Activated CD4-positive, CD25-positive, alpha-beta regulatory T cell (primary cell): ENCODE results near the gene LRRC8D.
"Not testable (repeated sequence)": the region's sequence is repeated elsewhere in the genome, so short reads cannot be mapped to it uniquely, and the experiment has no call there.

Experiments
- DNase-seq, 4 experiments: peaks; one replicate each; lab custom pipeline; 2025; lab: John Stamatoyannopoulos, UW

The LRRC8D gene

GRCh38 chr1:89820422-89821321, at the start of gene LRRC8D:
Gene LRRC8D (plus strand): TSS chr1:89821032. CDS start chr1:89933069, 112,037 bp downstream.
- peak; percentile 20 to 41 (median 26) for DNase-seq

GRCh38 chr1:89771991-89772560, 48.8 kb upstream of the LRRC8D start:
- DNase-seq: no peak

GRCh38 chr1:89776104-89776503, 44.7 kb upstream of the LRRC8D start:
- not testable (repeated sequence) for DNase-seq

GRCh38 chr1:89777271-89777670, 43.6 kb upstream of the LRRC8D start:
- DNase-seq: not testable (repeated sequence)

DNA sequence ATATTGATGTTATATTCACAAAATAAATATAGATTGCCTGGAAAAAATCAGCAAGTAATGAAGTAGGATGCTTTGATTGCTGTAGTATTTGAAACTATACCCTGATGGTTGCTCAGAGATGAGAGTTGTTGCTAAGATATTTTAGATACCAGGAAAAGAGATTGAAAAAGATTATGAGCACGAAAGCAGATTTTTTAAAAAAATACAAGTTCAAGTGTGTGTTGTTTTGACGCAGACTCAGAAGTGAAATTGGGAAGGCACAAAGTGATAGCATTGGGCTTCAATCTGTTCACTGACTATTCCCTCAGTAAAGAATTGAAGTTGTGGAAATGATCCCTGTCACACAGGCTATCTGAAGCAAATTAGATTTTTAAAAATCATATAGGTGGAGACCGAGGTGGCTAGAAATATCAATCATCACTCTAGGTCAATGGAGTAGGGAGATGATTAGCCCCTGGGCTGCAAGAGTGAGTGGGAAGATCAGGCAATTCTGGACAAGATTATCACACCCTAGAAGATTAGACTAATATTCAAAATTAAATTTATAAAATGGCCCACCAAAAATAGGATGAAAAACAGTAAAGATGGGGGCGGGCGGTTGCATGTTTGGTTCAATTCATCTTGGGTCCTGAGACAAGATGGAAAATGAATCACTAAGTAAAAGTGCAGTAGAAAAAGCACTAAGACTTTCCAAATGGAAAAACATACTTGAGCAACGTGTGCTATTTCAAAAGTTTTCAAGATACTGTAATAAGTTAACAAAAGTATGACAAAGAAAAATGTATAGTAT, 41.5 kb upstream of the LRRC8D start:
- no peak for DNase-seq

DNA sequence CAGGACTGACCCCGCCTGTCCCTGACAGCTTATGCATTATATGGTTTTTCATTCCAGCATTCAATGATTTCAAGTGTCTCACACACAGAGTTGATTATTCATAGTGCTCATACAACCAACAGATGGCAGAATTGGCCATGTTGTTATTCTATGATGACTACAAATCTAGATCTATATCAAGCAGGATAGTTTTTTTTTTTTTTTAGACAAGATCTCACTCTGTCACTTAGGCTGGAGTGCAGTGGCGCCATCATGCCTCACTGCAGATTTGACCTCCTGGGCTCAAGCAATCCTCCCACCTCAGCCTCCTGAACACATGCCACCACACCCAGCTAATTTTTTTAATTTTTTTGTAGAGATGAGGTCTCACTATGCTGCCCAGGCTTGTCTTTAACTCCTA, 40.1 kb upstream of the LRRC8D start:
- no peak for DNase-seq

GRCh38 chr1:89781494-89782126, 39.2 kb upstream of the LRRC8D start:
- peak in 2 of 4 experiments; percentile 25 to 35 for DNase-seq

GRCh38 chr1:89786628-89787214, 34.1 kb upstream of the LRRC8D start:
- DNase-seq: no peak

GRCh38 chr1:89790592-89790991, 30.2 kb upstream of the LRRC8D start:
- DNase-seq: no peak

GRCh38 chr1:89791064-89791726, 29.6 kb upstream of the LRRC8D start:
- no peak for DNase-seq

- no peak for DNase-seq
Observed at GRCh38 chr1:89794406-89794805, 26.4 kb upstream of the LRRC8D start.

DNA sequence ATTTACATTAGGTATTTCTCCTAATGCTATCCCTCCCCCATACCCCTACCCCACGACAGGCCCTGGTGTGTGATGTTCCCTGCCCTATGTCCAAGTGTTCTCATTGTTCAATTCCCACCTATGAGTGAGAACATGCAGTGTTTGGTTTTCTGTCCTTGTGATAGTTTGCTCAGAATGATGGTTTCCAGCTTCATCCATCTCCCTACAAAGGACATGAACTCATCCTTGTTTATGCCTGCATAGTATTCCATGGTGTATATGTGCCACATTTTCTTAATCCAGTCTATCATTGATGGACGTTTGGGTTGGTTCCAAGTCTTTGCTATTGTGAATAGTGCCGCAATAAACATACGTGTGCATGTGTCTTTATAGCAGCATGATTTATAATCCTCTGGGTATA, 25.3 kb upstream of the LRRC8D start:
- not testable (repeated sequence) for DNase-seq

GRCh38 chr1:89797876-89798275, 23.0 kb upstream of the LRRC8D start:
- DNase-seq: not testable (repeated sequence)

- DNase-seq: no peak
Observed at GRCh38 chr1:89799495-89799894, 21.3 kb upstream of the LRRC8D start.

GRCh38 chr1:89800022-89800655, 20.7 kb upstream of the LRRC8D start:
- no peak for DNase-seq

GRCh38 chr1:89800718-89801117, 20.1 kb upstream of the LRRC8D start:
- DNase-seq: no peak

DNA sequence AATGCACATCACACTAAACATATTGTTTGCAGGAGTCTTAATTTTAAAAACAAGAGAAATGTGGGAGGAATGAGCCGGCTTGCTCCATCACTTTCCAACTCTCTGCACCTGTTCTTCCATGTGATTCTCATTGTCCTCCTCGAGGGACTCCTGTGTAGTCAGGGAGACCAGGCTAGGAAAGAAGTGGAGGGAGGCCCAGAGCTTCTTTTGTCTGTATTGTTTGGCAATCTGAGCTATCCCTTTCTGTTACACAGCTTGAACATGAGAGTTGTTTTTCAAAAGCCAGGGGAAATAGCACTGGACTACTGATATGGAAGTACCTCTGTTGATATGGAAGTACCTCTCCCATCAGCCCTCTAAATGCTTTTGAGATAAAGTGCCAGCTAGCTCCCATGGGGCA, 18.8 kb upstream of the LRRC8D start:
- DNase-seq: no peak

GRCh38 chr1:89802841-89803240, 18.0 kb upstream of the LRRC8D start:
- DNase-seq: no peak

DNA sequence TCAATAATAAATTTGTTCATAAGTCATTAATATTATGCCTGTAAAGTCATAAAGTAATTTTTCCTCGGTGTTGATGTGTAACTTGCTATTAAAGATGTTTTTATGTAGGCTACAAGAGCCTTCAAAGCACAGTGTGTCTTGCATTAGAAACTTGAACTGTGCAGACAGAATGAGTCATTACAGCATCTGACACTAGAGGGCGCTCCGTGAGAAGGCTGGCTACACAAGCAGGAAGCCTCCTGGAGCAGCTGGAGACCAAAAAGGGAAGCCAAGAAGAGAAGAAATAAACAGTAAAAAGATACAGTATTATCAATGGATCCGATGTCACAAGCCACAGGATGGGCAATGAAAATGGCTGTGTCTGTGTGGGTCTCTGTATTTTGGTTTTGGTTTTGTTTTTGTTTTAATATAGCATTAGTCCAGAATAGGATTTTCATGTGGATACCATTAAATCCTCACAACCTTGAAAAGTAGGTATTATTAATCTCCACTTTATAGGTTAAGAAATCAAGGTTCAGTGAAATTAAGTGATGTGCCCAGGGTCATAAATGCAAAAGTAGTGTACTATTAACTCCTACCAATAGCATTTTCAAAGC, 16.1 kb upstream of the LRRC8D start:
- DNase-seq: peak; percentile 59 to 80 (median 64)

GRCh38 chr1:89806616-89807015, 14.2 kb upstream of the LRRC8D start:
- DNase-seq: no peak
